Tibial artery (tissue), 4 donors: ENCODE measurements around the gene MIPEP.
A peak's percentile ranks its signal among the peaks of the same experiment; 100 is the strongest.

Source experiments
- DNase-seq, 2 donors: peaks; one replicate each; pipeline ENCODE4 v3.0.0-alpha.2; 2019
- H3K27ac ChIP-seq, 2 donors: fragments of 200-600 bp; sonication (generic) in 1 of 2; 1 replicate in 1 of 2; 2 replicates in 1 of 2; pipeline ENCODE4 v1.5.1; 2018 to 2019; ENCODE audit warnings: mild to moderate bottlenecking in 1 of 2
- H3K27me3 ChIP-seq, 2 donors: fragments of 200-600 bp; sonication (generic) in 1 of 2; one replicate each; pipeline versions ENCODE4 v1.5.1 to v1.6.0; 2016 to 2019
- H3K36me3 ChIP-seq, 3 donors: fragments of 200-600 bp; sonication (generic) in 2 of 3; one replicate each; pipeline ENCODE4 v1.5.1; 2016 to 2019; ENCODE audit warnings: mild to moderate bottlenecking in 2 of 3
- H3K4me1 ChIP-seq, 4 donors: fragments of 200-600 bp; sonication (generic) in 2 of 4; 1 replicate in 3 of 4; 2 replicates in 1 of 4; pipeline ENCODE4 v1.5.1; 2016 to 2019
- H3K4me3 ChIP-seq, 2 donors: fragments of 200-600 bp; sonication (generic) in 1 of 2; 1 replicate in 1 of 2; 2 replicates in 1 of 2; pipeline ENCODE4 v1.5.1; 2018 to 2019; ENCODE audit warnings: mild to moderate bottlenecking in 2 of 2
- H3K9me3 ChIP-seq, 3 donors: fragments of 200-600 bp; sonication (generic) in 1 of 3; one replicate each; pipeline ENCODE4 v1.5.1; 2016 to 2019
- intact Hi-C: fragments of 100-400 bp; cut with DNase I; formaldehyde crosslinking; loops from one replicate; pipeline ENCODE4 v1.15.0; 2023; ENCODE audit warnings: low total_unique reads
- TF ChIP-seq, protein P1 (sequence below), 2 experiments: fragments of 200-600 bp in 1 of 2; fragments of 450-650 bp in 1 of 2; IDR thresholded peaks; one replicate each; pipeline ENCODE4 v1.5.1; 2017 to 2019; ENCODE audit warnings: antibody characterized with exemption in 2 of 2, mild to moderate bottlenecking in 1 of 2, moderate library complexity in 1 of 2

MIPEP gene

DNA sequence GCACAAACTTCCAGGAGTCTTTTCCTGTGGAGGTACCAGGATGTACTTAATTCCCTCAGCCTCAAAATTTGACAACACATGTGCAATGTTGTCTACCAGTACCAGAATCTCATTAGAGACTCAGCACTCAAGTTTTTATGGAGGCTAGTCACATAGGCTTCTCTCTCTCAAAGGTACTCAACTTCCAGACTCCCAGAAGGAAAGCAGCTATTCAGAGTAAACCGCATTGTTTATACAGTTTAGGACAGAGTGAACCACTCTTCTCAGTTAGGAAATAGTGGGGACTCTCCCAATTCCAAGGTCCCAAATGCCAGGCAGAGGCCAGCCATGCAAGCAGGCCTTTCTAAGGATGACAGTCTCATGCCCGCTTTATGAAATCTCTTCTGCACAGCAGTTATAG, 16.6 kb upstream of the MIPEP start:
- Histone ChIP-seq H3K36me3 (no peaks in the 10 kb centered on the region), H3K9me3 (no peaks in the 10 kb centered on the region), H3K4me1 (peaks cover 0 to 10% (median 8%) of the 10 kb centered on the region in 4 donors), H3K27me3 (peaks cover 0 to 25% of the 10 kb centered on the region in 2 donors), H3K27ac (no peak overlapping the region), H3K4me3 (no peak overlapping the region)
- TF ChIP-seq, protein P1, sequence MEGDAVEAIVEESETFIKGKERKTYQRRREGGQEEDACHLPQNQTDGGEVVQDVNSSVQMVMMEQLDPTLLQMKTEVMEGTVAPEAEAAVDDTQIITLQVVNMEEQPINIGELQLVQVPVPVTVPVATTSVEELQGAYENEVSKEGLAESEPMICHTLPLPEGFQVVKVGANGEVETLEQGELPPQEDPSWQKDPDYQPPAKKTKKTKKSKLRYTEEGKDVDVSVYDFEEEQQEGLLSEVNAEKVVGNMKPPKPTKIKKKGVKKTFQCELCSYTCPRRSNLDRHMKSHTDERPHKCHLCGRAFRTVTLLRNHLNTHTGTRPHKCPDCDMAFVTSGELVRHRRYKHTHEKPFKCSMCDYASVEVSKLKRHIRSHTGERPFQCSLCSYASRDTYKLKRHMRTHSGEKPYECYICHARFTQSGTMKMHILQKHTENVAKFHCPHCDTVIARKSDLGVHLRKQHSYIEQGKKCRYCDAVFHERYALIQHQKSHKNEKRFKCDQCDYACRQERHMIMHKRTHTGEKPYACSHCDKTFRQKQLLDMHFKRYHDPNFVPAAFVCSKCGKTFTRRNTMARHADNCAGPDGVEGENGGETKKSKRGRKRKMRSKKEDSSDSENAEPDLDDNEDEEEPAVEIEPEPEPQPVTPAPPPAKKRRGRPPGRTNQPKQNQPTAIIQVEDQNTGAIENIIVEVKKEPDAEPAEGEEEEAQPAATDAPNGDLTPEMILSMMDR (IDR thresholded peaks at IDR 0.05), result no peak
- no peak for DNase-seq
- intact Hi-C loops, result no loop called here

DNA sequence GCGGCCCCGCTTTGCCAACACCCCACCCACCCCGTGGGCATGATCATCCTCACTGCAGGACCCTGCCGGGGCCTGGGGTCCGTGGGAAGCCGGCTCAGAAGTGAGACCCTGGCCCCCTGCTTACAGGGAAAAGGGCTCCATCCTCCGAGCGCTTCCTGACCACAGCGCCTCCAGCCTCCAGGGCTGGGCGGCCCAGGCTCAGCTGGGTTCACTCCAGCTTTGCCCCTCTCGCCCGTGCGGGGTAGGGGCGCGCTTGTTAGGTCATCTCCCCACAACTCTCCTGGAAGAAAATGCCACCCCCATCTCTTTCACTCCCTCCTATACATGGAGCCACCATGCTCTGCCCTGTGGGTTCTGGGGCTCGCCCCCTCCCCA, 14.7 kb upstream of the MIPEP start:
- DNase-seq, result no peak
- peaks cover 0 to 25% of the 10 kb centered on the region in 2 donors for H3K27me3 ChIP-seq
- peak overlapping the region in 1 of 2 donors; percentile 28 for H3K4me3 ChIP-seq
- no peak overlapping the region for H3K27ac ChIP-seq
- intact Hi-C loops, result no loop called here
- peaks cover 0 to 10% (median 8%) of the 10 kb centered on the region in 4 donors for H3K4me1 ChIP-seq
- TF ChIP-seq, protein P1 (IDR thresholded peaks at IDR 0.05), result no peak
- no peaks in the 10 kb centered on the region for H3K9me3 ChIP-seq
- H3K36me3 ChIP-seq, result no peaks in the 10 kb centered on the region

DNA sequence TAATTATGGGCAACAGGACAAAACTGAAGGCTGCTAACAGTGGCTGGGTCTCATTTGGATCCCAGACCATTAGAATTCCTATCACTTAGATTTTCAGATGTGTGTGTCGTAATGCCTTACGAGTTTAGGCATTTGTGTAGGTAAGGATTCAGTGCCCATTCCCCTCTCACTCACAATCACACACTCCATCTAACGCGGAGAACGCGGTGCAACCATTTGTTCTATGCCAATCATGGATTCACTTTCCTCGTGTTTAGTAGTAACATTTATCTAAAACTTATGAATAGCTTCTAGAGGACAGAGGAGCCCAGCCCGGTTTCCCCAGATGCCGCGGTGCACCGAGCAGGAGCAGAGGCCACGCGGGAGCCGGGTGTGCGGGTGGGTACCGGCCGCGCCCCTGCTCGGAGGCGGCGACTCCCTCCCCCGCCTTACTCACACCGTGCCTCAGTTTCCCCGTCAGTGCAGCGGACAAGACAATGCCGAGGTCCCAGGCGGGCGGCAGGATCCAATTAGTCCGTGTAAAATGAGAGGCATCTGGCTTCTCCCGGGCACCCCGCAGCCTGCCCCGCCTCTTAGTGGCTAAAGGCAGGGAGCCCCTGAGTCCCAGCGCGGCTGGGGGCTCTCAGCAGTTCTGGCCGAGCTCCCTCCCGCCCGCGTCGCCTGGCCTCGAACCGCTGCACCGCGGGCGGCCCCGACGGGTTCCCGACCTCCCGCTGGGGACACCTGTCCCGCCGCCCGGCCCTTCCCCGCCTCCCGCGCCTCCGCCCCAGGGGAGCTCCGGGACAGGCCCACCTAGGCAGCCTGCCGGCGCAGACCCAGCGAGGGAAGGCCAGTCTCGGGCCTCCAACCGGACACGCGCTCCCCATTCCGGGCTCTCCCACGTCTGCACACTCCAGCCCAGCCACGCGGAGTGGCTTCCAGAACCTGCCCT, 14.0 kb upstream of the MIPEP start:
- H3K4me3 ChIP-seq, result peak overlapping the region in 1 of 2 donors; percentile 28
- no peak for DNase-seq

DNA sequence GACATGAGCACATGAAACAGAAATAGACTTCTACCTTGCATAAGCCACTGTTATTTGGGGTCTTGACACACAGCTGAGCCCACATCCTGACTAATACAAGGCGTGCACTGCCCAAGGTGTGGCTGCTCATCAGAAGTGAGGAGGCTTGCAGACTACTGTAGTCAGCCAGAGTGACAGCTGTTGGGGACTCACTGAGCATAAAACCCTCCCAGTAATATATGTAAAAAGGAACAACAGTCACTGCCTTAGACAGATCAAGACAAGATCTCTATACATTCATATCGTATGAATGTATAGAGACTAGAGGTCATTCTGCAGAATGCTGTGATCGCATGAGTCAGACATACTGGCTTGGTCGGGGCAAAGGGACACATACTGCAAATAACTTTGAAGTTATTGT, 12.2 kb upstream of the MIPEP start:
- Histone ChIP-seq H3K36me3 (no peaks in the 10 kb centered on the region), H3K27me3 (peaks cover 0 to 25% of the 10 kb centered on the region in 2 donors), H3K4me3 (no peak overlapping the region), H3K4me1 (peaks cover 0 to 10% (median 8%) of the 10 kb centered on the region in 4 donors), H3K27ac (no peak overlapping the region), H3K9me3 (no peaks in the 10 kb centered on the region)
- intact Hi-C loops, result no loop called here
- TF ChIP-seq, protein P1 (IDR thresholded peaks at IDR 0.05), result no peak
- DNase-seq, result no peak

More for the DNA sequence above, 14.0 kb upstream of the MIPEP start:
- no peaks in the 10 kb centered on the region for H3K36me3 ChIP-seq
- H3K27ac ChIP-seq, result no peak overlapping the region
- peaks cover 0 to 10% (median 8%) of the 10 kb centered on the region in 4 donors for H3K4me1 ChIP-seq
- no peaks in the 10 kb centered on the region for H3K9me3 ChIP-seq
- intact Hi-C loops, result no loop called here
- H3K27me3 ChIP-seq, result peaks cover 0 to 25% of the 10 kb centered on the region in 2 donors
- TF ChIP-seq, protein P1 (IDR thresholded peaks at IDR 0.05), result no peak

DNA sequence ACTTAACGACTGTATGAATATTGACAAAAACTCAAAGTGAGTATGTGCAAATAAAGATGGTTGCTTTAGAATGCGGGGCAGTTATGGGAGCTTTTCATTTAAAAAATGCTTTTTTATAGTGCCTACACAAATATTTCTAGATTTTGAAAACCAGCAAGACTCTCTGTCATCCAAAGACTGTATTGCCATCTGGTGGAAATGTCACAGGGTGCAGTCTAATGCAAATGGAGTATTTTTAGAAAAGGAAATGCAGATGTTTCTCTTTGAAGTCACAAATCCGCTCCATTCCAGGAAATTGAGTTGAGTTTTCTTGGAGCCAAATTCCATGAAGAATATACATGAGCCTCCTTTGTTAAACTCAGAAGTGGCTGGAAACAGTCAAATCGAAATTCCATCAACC, 10.4 kb upstream of the MIPEP start:
- intact Hi-C loops, result no loop called here
- peak in 1 of 2 donors; percentile 29 for DNase-seq

More for the DNA sequence above, 10.4 kb upstream of the MIPEP start:
- no peaks in the 10 kb centered on the region for H3K9me3 ChIP-seq
- peaks cover 0 to 10% (median 8%) of the 10 kb centered on the region in 4 donors for H3K4me1 ChIP-seq
- peaks cover 0 to 23% of the 10 kb centered on the region in 2 donors for H3K27me3 ChIP-seq
- H3K4me3 ChIP-seq, result no peak overlapping the region
- H3K36me3 ChIP-seq, result no peaks in the 10 kb centered on the region
- H3K27ac ChIP-seq, result no peak overlapping the region
- TF ChIP-seq, protein P1 (IDR thresholded peaks at IDR 0.05), result peak in 1 of 2 experiments; percentile 50
